ENCODE results near the gene NMNAT2.
A peak's percentile ranks its signal among the peaks of the same experiment; 100 is the strongest.
"Not testable (repeated sequence)": the region's sequence is repeated elsewhere in the genome, so short reads cannot be mapped to it uniquely, and the experiment has no call there.

NMNAT2 gene

DNA sequence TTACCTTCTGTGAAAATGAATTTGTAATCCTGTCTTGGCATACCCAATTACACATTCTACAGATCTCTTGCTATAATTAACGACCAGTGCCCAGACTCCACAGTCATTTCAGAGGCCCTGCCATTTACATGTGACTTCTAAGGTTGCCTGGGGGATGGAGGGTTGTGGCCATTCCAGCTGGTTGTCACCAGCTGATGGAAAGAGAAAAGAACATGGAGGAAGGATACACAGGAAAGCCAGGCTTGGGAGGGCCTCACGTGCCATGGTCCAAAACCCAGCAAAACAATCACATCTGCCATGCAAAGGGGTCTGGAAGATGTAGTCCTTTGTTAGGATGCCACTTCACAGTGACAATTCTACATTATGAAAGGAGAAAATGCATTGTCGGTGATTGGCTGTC, 172.8 kb downstream of the NMNAT2 start:
- no peak for TF ChIP-seq CTCF (IDR thresholded peaks at IDR 0.05)
- DNase-seq, result no peak
- peaks cover 0 to 53% (median 30%) of the 10 kb centered on the region in 4 donors for H3K4me1 ChIP-seq
- H3K27ac ChIP-seq, result peak overlapping the region; percentile 24 to 44
- no peaks in the 10 kb centered on the region for H3K9me3 ChIP-seq
- no peaks in the 10 kb centered on the region for H3K36me3 ChIP-seq
- intact Hi-C loops (cut with DNase I; ENCODE audit: low total_unique reads), result no loop called here
- H3K27me3 ChIP-seq, result no peaks in the 10 kb centered on the region
- no peak overlapping the region for H3K4me3 ChIP-seq

DNA sequence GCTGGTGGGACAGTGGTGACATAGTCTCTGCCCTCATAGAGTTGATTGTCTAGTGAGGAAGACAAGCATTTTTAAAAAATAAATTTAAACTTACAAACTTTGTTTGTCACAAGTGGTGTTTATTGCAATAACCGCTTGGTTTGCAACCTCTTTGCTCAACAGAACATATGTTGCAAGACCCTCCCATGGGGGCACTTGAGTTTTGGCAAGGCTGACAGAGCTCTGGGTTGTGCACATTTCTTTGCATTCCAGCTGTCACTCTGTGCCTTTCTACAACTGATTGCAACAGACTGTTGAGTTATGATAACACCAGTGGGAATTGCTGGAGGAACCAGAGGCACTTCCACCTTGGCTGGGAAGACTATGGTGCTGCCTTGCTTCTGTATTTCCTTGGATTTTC, 173.7 kb downstream of the NMNAT2 start:
- no peak for TF ChIP-seq CTCF (IDR thresholded peaks at IDR 0.05)
- Histone ChIP-seq H3K27ac (peak overlapping the region; percentile 66 to 75), H3K4me3 (no peak overlapping the region), H3K4me1 (peaks cover 0 to 54% (median 30%) of the 10 kb centered on the region in 4 donors), H3K27me3 (no peaks in the 10 kb centered on the region), H3K36me3 (no peaks in the 10 kb centered on the region), H3K9me3 (no peaks in the 10 kb centered on the region)
- intact Hi-C loops (cut with DNase I; ENCODE audit: low total_unique reads), result no loop called here
- peak; percentile 94 to 97 for DNase-seq

DNA sequence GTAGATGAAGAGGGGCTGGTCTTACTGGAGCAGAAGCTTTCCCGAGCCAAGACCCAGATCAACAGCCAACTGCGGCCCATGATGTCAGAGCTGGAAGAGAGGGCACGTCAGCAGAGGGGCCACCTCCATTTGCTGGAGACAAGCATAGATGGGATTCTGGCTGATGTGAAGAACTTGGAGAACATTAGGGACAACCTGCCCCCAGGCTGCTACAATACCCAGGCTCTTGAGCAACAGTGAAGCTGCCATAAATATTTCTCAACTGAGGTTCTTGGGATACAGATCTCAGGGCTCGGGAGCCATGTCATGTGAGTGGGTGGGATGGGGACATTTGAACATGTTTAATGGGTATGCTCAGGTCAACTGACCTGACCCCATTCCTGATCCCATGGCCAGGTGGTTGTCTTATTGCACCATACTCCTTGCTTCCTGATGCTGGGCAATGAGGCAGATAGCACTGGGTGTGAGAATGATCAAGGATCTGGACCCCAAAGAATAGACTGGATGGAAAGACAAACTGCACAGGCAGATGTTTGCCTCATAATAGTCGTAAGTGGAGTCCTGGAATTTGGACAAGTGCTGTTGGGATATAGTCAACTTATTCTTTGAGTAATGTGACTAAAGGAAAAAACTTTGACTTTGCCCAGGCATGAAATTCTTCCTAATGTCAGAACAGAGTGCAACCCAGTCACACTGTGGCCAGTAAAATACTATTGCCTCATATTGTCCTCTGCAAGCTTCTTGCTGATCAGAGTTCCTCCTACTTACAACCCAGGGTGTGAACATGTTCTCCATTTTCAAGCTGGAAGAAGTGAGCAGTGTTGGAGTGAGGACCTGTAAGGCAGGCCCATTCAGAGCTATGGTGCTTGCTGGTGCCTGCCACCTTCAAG, 174.8 kb downstream of the NMNAT2 start:
- peak overlapping the region; percentile 66 to 75 for H3K27ac ChIP-seq
- no peak overlapping the region for H3K4me3 ChIP-seq
- intact Hi-C loops (cut with DNase I; ENCODE audit: low total_unique reads), result no loop called here
- no peak for TF ChIP-seq CTCF (IDR thresholded peaks at IDR 0.05)
- H3K36me3 ChIP-seq, result no peaks in the 10 kb centered on the region
- no peaks in the 10 kb centered on the region for H3K27me3 ChIP-seq
- H3K9me3 ChIP-seq, result no peaks in the 10 kb centered on the region
- peaks cover 0 to 54% (median 30%) of the 10 kb centered on the region in 4 donors for H3K4me1 ChIP-seq
- peak; percentile 76 to 80 for DNase-seq

GRCh38 chr1:183242556-183242955, 175.6 kb downstream of the NMNAT2 start:
- Histone ChIP-seq H3K27ac (peak overlapping the region; percentile 66 to 75), H3K4me3 (no peak overlapping the region), H3K9me3 (no peaks in the 10 kb centered on the region), H3K27me3 (no peaks in the 10 kb centered on the region), H3K4me1 (peaks cover 0 to 60% (median 30%) of the 10 kb centered on the region in 4 donors), H3K36me3 (no peaks in the 10 kb centered on the region)
- intact Hi-C loops (cut with DNase I; ENCODE audit: low total_unique reads), result no loop called here
- DNase-seq, result no peak
- TF ChIP-seq CTCF (IDR thresholded peaks at IDR 0.05), result no peak

GRCh38 chr1:183241471-183241870, 176.7 kb downstream of the NMNAT2 start:
- intact Hi-C loops (cut with DNase I; ENCODE audit: low total_unique reads), result no loop called here
- no peak for DNase-seq

GRCh38 chr1:183240853-183241252, 177.3 kb downstream of the NMNAT2 start:
- H3K9me3 ChIP-seq; H3K36me3 ChIP-seq; intact Hi-C loops (cut with DNase I; ENCODE audit: low total_unique reads); H3K27me3 ChIP-seq; H3K4me3 ChIP-seq; DNase-seq: not testable (repeated sequence)
- Histone ChIP-seq H3K27ac (peak overlapping the region; percentile 66 to 75), H3K4me1 (peaks cover 0 to 59% (median 30%) of the 10 kb centered on the region in 4 donors)

More at GRCh38 chr1:183241471-183241870, 176.7 kb downstream of the NMNAT2 start:
- peaks cover 0 to 60% (median 30%) of the 10 kb centered on the region in 4 donors for H3K4me1 ChIP-seq
- H3K4me3 ChIP-seq, result no peak overlapping the region
- H3K27me3 ChIP-seq, result no peaks in the 10 kb centered on the region
- H3K36me3 ChIP-seq, result no peaks in the 10 kb centered on the region
- no peak for TF ChIP-seq CTCF (IDR thresholded peaks at IDR 0.05)
- H3K9me3 ChIP-seq, result no peaks in the 10 kb centered on the region
- H3K27ac ChIP-seq, result peak overlapping the region; percentile 66 to 75

Measured in tibial artery (tissue), 4 donors.